OCI-M2 (cell line): Measurements from ENCODE around the gene HRG.
"Not testable (repeated sequence)": the region's sequence is repeated elsewhere in the genome, so short reads cannot be mapped to it uniquely, and the experiment has no call there.

ENCODE experiments used
- DNase-seq: peaks from one replicate; lab custom pipeline; 2025; ENCODE audit not compliant: unreplicated experiment; lab: John Stamatoyannopoulos, UW

Gene HRG

DNA sequence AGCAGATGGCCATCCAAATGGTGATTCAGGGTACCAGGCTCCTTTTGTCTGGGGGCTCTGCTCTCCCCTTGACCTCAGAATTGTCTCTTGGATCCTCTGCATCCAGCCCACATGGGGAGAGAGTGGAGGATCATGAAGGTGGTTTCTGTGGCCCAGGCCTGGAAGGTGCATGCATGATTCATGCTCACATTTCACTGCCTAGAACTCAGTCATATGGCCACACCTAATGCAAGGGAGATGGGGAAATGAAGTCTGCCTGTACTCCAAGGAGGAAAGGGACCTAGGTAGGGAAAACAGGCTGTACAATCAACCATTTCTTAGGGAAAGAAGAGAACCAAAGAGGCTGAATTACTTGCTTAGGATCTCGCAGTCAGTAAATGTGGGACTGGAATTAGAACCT, 15.1 kb downstream of the HRG start:
- no peak for DNase-seq

DNA sequence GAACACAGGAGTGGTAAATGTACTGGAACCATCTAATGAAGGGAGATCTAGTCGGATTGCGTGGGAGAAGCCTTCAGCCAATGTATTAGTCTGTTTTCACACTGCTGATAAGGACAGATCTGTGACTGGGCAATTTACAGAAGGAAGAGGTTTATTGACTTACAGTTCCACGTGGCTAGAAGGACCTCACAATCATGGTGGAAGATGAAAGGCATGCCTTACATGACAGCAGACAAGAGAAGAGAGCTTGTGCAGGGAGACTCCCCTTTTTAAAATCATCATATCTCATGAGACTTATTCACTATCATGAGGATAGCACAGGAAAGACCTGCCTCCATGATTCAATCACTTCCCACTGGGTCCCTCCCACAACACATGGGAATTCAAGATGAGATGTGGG, 17.0 kb downstream of the HRG start:
- DNase-seq, result no peak

- DNase-seq, result no peak
These were observed 18.2 kb downstream of the HRG start for GRCh38 chr3:186683979-186684378.

DNA sequence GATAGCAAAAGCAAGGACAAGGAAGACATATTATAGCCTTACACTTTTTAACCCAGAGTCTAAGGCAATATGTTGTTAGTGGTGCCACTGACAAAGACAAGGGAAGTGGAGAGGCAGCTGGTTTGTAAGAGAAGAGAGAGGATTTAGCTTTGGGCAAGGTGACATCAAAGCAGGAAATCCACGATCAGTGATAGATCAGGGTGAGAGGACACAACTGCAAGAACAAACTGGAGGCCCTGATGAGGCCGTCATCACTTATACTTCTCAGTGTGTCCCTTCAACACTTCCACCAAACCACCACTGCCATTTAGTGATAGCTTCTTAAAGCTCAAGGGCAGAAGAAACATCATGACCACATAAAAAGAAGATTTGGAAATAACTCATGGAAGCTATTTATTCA, 20.7 kb downstream of the HRG start:
- DNase-seq, result not testable (repeated sequence)

- DNase-seq, result no peak
These were observed 21.4 kb downstream of the HRG start for GRCh38 chr3:186687120-186687651.

DNA sequence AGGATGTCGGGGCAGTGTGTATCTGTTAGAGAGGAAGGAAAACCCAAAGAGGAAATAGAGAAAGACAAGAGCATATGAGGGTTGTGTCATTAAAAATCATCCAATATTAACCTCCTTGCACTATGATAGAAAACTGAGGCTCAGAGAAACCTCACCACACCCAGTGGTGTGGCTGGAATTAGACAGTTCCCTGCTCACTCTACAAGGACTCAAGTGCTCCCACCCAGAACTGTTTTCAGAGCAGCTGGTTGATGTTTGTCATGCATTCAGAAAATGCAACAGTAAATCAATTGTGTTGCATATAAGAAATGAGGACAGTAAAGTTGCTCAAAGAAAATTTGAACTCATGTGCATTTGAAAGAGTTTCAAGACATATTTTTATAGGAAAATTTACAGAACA, 24.5 kb downstream of the HRG start:
- DNase-seq, result not testable (repeated sequence)

GRCh38 chr3:186691676-186692075, 25.9 kb downstream of the HRG start:
- DNase-seq, result no peak

DNA sequence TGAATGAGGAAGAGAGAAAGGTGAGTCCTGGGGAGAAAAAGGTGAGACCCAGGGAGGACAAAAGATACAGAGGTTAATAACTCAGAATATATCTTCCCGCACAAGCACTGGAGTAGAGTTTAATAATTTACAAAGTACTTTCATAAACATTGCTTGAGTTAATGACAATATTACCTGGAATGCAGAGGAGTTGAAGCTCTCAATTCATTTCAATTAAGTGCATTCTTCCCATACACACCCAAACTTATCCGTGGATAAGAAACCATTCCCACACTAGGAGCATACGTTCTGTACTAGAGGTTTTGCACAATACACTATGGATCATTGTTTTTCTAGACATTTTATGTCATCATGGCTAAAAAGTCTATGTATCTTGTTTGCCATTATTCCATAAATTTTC, 28.0 kb downstream of the HRG start:
- DNase-seq, result no peak

DNA sequence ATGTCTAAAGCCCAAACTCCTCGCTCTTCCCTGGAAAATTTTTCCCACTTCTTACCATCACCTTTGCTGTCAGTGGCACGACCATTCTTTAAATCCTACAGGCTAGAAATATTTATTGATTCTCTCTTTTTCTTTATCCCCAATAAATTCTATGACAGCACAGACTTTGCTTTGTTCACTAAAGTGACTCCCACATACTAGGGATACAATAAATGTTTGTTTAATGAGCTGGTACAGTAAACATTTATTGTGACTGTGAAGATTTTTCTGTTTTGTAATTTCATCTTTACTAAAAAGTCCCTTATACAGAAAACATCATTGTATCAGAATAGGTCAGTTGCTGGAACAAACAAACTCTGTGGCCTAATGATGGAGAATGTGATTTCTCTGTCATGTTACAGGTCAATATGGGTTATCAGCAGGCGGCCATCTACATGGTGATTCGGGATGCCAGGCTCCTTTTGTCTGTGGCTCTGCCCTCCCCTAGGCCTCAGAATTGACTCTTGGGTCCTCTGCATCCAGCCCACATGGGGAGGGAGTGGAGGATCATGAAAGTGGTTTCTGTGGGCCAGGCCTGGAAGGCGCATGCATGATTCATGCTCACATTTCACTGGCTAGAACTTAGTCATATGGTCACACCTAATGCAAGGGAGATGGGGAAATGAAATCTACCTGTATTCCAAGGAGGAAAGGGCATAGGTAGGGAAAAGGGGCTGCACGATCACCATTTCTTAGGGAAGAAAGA, 28.6 kb downstream of the HRG start:
- DNase-seq, result no peak

DNA sequence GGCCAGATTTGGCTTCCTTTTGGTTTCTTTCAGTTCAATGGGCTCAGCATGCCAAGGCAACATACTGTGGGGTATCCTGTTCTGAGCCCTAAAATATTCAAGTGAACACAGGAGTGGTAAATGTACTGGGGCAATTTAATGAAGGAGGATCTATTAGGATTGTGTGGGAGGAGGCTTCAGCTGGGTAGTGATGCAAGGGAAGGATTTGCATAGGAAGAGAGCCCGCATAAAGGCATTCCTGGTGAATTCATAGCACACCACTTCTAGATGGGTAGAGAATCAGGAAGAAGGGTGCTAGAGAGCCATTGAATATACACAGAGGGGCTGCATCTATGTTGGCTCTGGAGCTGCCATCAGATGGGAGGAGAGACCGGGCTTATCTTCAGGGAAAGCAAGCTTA, 30.7 kb downstream of the HRG start:
- DNase-seq, result no peak

DNA sequence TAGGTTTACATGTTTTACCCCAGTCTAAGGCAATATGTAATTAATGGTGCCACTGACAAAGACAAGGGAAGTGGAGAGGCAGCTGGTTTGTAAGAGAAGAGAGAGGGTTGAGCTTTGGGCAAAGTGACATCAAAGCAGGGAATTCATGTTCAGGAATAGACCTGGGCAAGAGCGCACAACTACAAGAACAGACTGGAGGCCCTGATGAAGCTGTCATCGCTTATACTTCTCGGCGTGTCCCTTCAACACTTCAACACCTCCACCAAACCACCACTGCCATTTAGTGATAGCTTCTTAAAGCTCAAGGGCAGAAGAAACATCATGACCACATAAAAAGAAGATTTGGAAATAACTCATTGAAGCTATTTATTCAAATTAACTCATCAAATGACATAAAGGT, 31.7 kb downstream of the HRG start:
- no peak for DNase-seq

GRCh38 chr3:186700267-186700666, 34.5 kb downstream of the HRG start:
- DNase-seq, result no peak

DNA sequence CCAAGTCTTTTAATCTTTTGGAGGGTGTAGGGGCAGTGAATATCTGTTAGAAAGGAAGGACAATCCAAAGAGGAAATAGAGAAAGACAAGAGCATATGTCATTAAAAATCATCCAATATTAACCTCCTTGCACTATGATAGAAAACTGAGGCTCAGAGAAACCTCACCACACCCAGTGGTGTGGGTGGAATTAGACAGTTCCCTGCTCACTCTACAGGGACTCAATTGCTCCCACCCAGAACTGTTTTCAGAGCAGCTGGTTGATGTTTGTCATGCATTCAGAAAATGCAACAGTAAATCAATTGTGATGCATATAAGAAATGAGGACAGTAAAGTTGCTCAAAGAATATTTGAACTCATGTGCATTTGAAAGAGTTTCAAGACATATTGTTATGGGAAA, 36.6 kb downstream of the HRG start:
- DNase-seq, result not testable (repeated sequence)

GRCh38 chr3:186705882-186706780, 40.3 kb downstream of the HRG start:
- no peak for DNase-seq

DNA sequence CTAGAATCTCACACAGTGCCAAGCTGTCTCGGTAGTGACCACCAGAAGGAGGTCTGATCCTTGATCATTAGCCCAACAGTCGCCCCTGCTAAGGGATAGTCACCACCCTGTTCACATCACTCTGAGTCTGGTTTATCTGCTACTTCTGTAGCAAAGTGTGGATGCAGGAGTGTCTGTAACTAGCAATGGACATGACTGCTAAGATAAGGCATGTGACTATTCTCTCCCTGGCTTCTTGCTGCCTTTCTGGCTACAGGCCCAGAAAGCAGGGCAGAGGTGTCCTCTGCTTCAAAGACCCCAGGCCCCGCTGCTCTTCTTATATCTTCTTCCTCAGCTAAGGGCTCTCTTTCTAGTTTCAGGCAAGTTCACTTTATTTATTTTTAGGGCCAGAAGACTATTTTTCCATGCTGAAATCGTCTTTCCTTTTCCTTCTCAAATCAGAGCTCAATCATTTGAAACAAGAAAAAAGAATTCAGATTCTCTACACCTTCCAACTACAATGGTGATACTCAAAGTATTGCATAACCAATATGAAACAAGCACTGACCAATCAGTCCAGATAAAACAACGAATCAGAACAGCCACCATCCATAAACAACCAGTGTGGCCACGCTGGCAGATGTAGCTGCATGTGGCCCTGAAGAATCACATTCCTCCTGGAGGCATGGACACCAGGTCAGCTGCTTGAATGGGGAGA, 43.3 kb downstream of the HRG start:
- no peak for DNase-seq

DNA sequence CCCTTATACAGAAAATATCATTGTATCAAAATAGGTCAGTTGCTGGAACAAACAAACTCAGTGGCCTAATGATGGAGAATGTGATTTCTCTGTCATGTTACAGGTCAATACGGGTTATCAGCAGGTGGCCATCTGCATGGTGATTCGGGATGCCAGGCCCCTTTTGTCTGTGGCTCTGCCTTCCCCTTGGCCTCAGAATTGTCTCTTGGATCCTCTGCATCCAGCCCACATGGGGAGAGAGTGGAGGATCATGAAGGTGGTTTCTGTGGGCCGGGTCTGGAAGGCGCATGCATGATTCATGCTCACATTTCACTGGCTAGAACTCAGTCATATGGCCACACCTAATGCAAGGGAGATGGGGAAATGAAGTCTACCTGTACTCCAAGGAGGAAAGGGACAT, 44.9 kb downstream of the HRG start:
- DNase-seq, result not testable (repeated sequence)

DNA sequence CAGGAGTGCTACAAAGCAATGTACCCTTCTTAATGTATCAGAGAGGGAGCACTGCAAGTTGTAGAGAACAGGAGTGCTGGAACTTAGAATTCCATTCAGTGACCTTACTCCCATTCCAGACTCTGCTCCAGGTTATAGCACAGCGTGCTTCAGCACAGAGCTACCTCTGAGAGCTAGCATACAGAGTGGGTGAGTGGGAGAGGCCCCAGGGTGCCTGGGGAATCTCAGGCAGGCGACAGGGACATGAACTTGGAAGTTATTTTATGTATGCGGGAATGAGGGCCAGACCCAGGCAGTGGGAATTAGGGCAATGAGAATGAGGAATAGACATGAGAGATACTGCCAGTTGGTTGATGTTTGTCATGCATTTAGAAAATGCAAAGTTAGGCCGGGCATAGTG, 47.7 kb downstream of the HRG start:
- no peak for DNase-seq

- DNase-seq, result no peak
These were observed 51.2 kb downstream of the HRG start, which contains the start of gene KNG1 for GRCh38 chr3:186717039-186717457. TSS of gene KNG1 (plus strand) at chr3:186717359. CDS start at chr3:186717543, 184 bp downstream.

DNA sequence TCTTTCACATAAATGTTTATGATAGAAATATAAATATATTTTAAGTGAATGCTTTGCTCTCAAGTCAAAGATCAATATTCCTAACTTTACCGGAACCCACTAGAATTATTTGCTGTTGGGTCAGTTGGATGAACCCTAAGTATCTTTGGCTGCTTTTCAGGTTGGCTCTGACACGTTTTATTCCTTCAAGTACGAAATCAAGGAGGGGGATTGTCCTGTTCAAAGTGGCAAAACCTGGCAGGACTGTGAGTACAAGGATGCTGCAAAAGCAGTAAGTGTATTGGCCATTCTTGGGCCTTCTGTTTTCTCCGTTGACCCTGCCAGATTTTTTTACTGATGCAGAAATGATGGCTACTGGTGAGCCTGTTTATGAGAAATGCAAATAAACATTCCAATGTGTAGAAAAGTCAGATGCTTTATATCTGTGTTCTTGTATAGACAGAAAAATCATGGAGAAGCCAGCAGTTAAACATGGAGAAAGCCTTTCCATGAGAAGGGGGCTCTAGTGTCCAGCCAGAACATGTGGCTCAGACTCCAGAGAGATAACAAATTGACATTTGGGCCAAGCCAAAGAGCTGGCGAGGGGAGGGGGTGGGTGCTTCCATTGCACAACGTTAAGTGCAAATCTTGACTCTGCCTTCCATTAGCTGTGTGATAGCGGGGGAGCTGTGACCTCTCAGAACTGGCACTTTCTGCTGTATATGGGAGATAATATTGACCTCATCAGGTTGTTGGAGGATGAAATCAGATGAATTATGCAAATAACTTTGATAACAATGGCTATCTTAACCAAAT, 54.3 kb downstream of the HRG start:
- DNase-seq, result no peak

- no peak for DNase-seq
These were observed 56.6 kb downstream of the HRG start for GRCh38 chr3:186722457-186722856.

GRCh38 chr3:186724911-186725310, 59.1 kb downstream of the HRG start:
- DNase-seq, result no peak
